ENCODE measurements around the gene BID.

- TF ChIP-seq SP1 (IDR thresholded peaks at IDR 0.05; ENCODE audit: low read depth) (no peak), CTCF (IDR thresholded peaks at IDR 0.05 in 2 of 3, conservative IDR thresholded peaks at IDR 0.05 in 1 of 3; ENCODE audit: borderline replicate concordance in 1 of 3, insufficient read depth in 1 of 3, low read depth in 2 of 3, low read length in 2 of 3) (no peak), POLR2A (IDR thresholded peaks at IDR 0.05; ENCODE audit: borderline replicate concordance, extremely low read depth, insufficient read depth, insufficient read length) (no peak)
Measured at GRCh38 chr22:17712441-17712840, 61.8 kb downstream of the BID start.
